ENCODE data around the gene PPFIA1.

Gene PPFIA1

GRCh38 chr11:70270104-70270876 lies at the start of gene PPFIA1:
Gene PPFIA1, plus strand, starts transcription at chr11:70270690. Its CDS starts 1,483 bp downstream, at chr11:70272173.
- peak within 1 kb of the TSS; percentile 77 to 99 (median 92) for H3K4me3 ChIP-seq
- peak within 1 kb of the TSS; percentile 74 to 96 (median 91) for H3K27ac ChIP-seq

- Histone ChIP-seq H3K4me3 (no peak overlapping the region), H3K27ac (no peak overlapping the region)
These were observed 49.6 kb upstream of the PPFIA1 start for GRCh38 chr11:70220920-70221319.

- no peak overlapping the region for H3K4me3 ChIP-seq
- H3K27ac ChIP-seq, result no peak overlapping the region
These were observed 44.8 kb upstream of the PPFIA1 start for GRCh38 chr11:70225681-70226177.

- H3K4me3 ChIP-seq, result no peak overlapping the region
- H3K27ac ChIP-seq, result no peak overlapping the region
These were observed 44.3 kb upstream of the PPFIA1 start for GRCh38 chr11:70226183-70226582.

- no peak overlapping the region for H3K27ac ChIP-seq
These were observed 43.5 kb upstream of the PPFIA1 start for GRCh38 chr11:70226967-70227366.

GRCh38 chr11:70229737-70230136 lies 40.8 kb upstream of the PPFIA1 start:
- H3K4me3 ChIP-seq, result no peak overlapping the region
- no peak overlapping the region for H3K27ac ChIP-seq

More at GRCh38 chr11:70226967-70227366, 43.5 kb upstream of the PPFIA1 start:
- no peak overlapping the region for H3K4me3 ChIP-seq

GRCh38 chr11:70230151-70230839 lies 40.2 kb upstream of the PPFIA1 start:
- no peak overlapping the region for H3K27ac ChIP-seq
- H3K4me3 ChIP-seq, result no peak overlapping the region

GRCh38 chr11:70230840-70231710 lies 39.4 kb upstream of the PPFIA1 start:
- no peak overlapping the region for H3K4me3 ChIP-seq
- no peak overlapping the region for H3K27ac ChIP-seq

- no peak overlapping the region for H3K27ac ChIP-seq
These were observed 37.5 kb upstream of the PPFIA1 start for GRCh38 chr11:70233034-70233433.

GRCh38 chr11:70233511-70233934 lies 37.0 kb upstream of the PPFIA1 start:
- H3K27ac ChIP-seq, result no peak overlapping the region
- H3K4me3 ChIP-seq, result no peak overlapping the region

More at GRCh38 chr11:70233034-70233433, 37.5 kb upstream of the PPFIA1 start:
- H3K4me3 ChIP-seq, result no peak overlapping the region

GRCh38 chr11:70233962-70234361 lies 36.5 kb upstream of the PPFIA1 start:
- no peak overlapping the region for H3K4me3 ChIP-seq

GRCh38 chr11:70240337-70240736 lies 30.2 kb upstream of the PPFIA1 start:
- no peak overlapping the region for H3K4me3 ChIP-seq
- H3K27ac ChIP-seq, result peak overlapping the region in 3 of 21 experiments; percentile 7 to 29 (median 26)

More at GRCh38 chr11:70233962-70234361, 36.5 kb upstream of the PPFIA1 start:
- no peak overlapping the region for H3K27ac ChIP-seq

GRCh38 chr11:70241709-70242108 lies 28.8 kb upstream of the PPFIA1 start:
- no peak overlapping the region for H3K4me3 ChIP-seq
- no peak overlapping the region for H3K27ac ChIP-seq

GRCh38 chr11:70242885-70243284 lies 27.6 kb upstream of the PPFIA1 start:
- H3K27ac ChIP-seq, result peak overlapping the region in 1 of 21 experiments; percentile 58

GRCh38 chr11:70243912-70244652 lies 26.4 kb upstream of the PPFIA1 start:
- Histone ChIP-seq H3K4me3 (no peak overlapping the region), H3K27ac (peak overlapping the region in 6 of 21 experiments; percentile 0 to 58 (median 34))

More at GRCh38 chr11:70242885-70243284, 27.6 kb upstream of the PPFIA1 start:
- H3K4me3 ChIP-seq, result no peak overlapping the region

- Histone ChIP-seq H3K27ac (peak overlapping the region in 5 of 21 experiments; percentile 0 to 58 (median 29)), H3K4me3 (no peak overlapping the region)
These were observed 25.8 kb upstream of the PPFIA1 start for GRCh38 chr11:70244698-70245097.

GRCh38 chr11:70246196-70246595 lies 24.3 kb upstream of the PPFIA1 start:
- Histone ChIP-seq H3K4me3 (no peak overlapping the region), H3K27ac (peak overlapping the region in 1 of 21 experiments; percentile 14)

GRCh38 chr11:70247042-70247709 lies 23.3 kb upstream of the PPFIA1 start:
- Histone ChIP-seq H3K27ac (peak overlapping the region in 1 of 21 experiments; percentile 9), H3K4me3 (no peak overlapping the region)
